Hypothalamus (tissue), 51 donors: ENCODE data around the gene TMUB1.

Experiments used
- DNase-seq, 51 donors: peaks; one replicate each; lab custom pipeline; 2025; lab: John Stamatoyannopoulos, UW

The TMUB1 gene

DNA sequence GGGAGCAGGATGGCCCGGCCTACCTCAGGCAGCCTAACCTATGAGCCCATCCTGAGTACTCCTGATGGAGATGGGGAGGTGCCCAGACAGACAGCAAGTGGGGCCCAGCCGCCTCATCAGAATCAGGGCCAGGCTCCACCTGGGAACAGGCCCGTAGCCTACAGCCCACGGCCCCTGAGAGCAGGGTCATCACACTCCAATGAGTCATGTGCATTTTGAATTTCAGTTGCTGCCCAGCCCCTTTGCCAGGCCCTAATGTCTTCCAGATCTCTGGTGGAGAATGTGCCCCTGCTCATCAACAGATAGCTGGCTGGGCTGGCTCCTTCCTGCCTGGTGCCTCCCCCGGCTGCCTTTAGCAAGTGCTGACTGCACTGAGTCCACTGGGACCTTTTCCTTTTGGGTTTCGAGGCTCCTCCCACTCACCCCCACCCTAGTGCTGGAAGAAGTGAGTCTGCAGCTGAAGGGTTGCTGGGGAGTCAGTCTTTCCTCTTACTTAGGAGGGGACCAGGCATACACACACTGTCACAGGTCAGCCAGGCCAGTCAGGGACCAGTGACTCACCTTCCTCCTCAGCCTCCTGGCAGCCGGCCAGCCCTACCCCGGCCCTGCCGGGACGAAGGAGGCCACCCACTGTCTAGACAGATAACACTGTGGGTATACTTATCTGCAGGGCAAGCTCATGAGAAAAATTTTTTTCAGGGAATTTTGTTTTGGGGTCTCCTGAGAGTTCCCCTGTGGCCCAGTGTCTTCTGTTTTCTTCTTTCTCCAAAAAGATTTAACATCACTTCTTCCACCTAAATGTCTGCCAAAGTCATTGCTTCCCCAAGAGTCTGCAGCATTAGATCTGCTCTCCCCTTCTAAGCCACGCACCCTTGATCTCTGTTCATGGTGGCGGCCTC lies 44.1 kb downstream of the TMUB1 start:
- DNase-seq, result peak in 2 of 51 donors; percentile 9 to 38

DNA sequence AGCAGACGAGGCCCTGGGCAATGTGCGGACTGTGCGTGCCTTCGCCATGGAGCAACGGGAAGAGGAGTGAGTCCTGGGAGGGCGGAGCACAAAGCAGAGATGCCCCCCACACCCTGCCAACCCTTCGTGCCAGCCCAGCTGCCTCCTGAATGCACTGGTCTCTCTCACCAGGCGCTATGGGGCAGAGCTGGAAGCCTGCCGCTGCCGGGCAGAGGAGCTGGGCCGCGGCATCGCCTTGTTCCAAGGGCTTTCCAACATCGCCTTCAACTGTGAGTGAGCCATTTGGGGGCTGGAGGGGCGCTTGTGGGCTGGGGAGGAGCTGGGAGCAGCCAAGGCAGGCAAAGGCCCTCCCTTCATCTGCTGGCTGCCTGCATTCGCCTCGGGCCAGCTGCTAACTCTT lies 47.4 kb downstream of the TMUB1 start:
- DNase-seq, result no peak

GRCh38 chr7:151035026-151035717 lies 48.1 kb downstream of the TMUB1 start:
- DNase-seq, result peak in 2 of 51 donors; percentile 36 to 48

DNA sequence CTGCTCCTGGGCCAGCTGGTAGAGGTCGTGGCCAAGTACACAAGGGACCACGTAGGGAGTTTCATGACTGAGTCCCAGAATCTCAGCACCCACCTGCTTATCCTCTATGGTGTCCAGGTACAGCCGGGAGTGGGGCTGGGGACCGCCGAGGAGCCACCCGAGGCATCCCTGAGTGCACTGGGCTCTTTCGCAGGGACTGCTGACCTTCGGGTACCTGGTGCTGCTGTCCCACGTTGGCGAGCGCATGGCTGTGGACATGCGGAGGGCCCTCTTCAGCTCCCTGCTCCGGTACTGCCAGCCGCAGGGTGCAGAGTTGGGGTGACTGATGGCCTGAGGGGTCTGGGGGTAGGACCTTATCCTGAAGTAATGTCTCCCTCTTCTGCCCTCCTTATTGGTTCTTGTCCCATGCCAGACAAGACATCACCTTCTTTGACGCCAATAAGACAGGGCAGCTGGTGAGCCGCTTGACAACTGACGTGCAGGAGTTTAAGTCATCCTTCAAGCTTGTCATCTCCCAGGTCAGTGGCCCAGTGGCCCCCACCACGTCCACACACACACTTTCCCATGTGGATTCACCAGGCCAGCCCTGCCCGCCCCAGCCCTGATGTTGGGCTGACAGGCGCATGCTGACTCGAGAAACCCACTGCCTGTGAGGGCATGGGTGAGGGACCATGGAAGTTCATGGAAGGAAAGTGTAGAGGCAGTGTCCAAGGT lies 48.8 kb downstream of the TMUB1 start:
- no peak for DNase-seq

DNA sequence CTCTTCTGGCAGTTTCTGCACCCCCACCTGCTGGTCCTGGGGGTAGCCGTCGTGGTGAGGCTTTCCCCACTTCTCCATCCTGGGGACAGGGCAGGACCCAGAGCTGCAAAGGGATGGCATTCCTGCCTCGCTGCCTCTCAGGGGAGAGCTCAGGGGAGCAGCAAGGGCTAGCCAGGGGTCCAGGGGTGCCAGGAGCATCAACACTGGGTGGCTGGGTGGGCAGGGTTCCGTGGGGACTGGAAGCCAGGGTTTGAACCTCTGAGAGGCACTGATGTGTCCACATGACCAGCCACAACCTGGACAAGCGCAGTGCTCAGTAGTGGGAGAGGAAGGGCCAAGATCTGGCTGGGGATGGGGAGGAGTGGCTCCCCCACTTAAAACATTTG lies 49.4 kb downstream of the TMUB1 start:
- DNase-seq, result no peak

- no peak for DNase-seq
These were observed 50.1 kb downstream of the TMUB1 start for GRCh38 chr7:151032936-151033863.
